IMR-90 (cell line): ENCODE results near the gene CEMP1.

Experiments
- BHLHE40 ChIP-seq: fragments of 150-350 bp; IDR thresholded peaks from 2 replicates; pipeline ENCODE4 v1.6.1; 2016; ENCODE audit warnings: mild to moderate bottlenecking, low read depth, low read length
- CHD1 ChIP-seq: IDR thresholded peaks from 2 replicates; pipeline ENCODE4 v1.6.1; 2012; ENCODE audit warnings: low read depth, low read length, improper control_type of control experiment
- FOS ChIP-seq: fragments of 150-350 bp; IDR thresholded peaks from 2 replicates; pipeline ENCODE4 v1.6.1; 2016; ENCODE audit warnings: low read depth, low read length
- RCOR1 ChIP-seq: IDR thresholded peaks from 2 replicates; pipeline ENCODE4 v1.6.1; 2012; ENCODE audit warnings: mild to moderate bottlenecking, low read length, improper control_type of control experiment; ENCODE audit not compliant: insufficient replicate concordance
- RFX5 ChIP-seq: IDR thresholded peaks from 2 replicates; pipeline ENCODE4 v1.8.0; 2012; ENCODE audit warnings: low read depth, mild to moderate bottlenecking, low read length, moderate library complexity
- SMC3 ChIP-seq: fragments of 150-350 bp; IDR thresholded peaks from 2 replicates; pipeline ENCODE4 v1.6.1; 2016; ENCODE audit warnings: low read depth, mild to moderate bottlenecking, antibody characterized with exemption, low read length, moderate library complexity
- TF ChIP-seq, protein P1 (sequence below): fragments of 150-350 bp; IDR thresholded peaks from 2 replicates; pipeline ENCODE4 v1.6.1; 2017; ENCODE audit warnings: mild to moderate bottlenecking, antibody characterized with exemption, low read length, low read depth
- TF ChIP-seq, protein P2 (sequence below): conservative IDR thresholded peaks from 2 replicates; pipeline ENCODE4 v1.5.1; 2012; ENCODE audit warnings: mild to moderate bottlenecking, low read depth, low read length, improper control_type of control experiment

DNA sequence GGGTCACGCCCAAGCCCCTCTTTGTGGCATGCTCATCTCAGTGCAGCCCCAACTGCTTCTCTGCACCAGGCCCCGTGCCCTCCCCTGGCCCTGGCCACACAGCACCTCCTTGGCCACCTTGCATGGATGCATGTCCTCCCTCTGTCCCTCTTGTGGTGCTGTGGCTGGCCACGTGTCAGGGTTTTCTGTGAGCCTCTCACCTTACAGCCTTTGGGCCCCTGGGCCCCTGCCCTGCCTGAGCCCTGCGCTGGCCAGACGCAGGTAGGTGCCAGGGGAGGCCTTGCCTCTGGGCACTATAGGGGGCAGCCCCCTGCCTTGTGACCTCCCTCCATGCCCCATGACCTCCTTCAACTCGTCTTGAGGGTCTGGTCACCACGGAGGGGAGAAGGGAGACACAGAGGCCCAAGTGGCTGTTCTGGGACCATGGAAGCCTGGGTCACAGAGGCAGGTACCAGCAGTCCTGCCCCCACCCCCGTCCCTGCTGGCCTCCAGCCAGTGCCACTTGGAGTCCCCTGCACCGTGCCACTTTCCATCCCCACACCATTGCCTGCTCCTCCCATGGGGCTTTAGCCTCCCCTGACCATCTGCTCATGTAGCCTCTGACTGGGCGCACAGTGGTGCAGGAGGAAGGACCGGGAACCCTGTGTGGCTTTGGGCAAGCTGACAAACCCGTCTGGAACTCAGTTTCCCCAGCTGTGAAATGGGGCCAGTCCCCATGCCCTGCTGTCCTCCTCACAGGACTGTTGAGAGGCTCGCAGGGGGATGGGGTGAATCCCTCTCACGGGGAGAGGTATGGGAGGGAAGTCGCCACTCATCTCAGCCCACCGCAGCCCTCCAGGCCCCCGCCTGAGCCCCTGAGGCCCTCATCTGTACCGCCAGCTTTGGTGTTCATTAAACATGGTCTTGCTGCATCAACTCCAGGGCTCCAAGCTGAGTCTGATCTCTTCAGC is 29.0 kb downstream of the CEMP1 start:
- TF ChIP-seq BHLHE40: no peak
- TF ChIP-seq, protein P1, sequence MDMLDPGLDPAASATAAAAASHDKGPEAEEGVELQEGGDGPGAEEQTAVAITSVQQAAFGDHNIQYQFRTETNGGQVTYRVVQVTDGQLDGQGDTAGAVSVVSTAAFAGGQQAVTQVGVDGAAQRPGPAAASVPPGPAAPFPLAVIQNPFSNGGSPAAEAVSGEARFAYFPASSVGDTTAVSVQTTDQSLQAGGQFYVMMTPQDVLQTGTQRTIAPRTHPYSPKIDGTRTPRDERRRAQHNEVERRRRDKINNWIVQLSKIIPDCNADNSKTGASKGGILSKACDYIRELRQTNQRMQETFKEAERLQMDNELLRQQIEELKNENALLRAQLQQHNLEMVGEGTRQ: no peak
- TF ChIP-seq CHD1: no peak
- TF ChIP-seq RFX5: no peak
- TF ChIP-seq FOS: no peak
- TF ChIP-seq, protein P2, sequence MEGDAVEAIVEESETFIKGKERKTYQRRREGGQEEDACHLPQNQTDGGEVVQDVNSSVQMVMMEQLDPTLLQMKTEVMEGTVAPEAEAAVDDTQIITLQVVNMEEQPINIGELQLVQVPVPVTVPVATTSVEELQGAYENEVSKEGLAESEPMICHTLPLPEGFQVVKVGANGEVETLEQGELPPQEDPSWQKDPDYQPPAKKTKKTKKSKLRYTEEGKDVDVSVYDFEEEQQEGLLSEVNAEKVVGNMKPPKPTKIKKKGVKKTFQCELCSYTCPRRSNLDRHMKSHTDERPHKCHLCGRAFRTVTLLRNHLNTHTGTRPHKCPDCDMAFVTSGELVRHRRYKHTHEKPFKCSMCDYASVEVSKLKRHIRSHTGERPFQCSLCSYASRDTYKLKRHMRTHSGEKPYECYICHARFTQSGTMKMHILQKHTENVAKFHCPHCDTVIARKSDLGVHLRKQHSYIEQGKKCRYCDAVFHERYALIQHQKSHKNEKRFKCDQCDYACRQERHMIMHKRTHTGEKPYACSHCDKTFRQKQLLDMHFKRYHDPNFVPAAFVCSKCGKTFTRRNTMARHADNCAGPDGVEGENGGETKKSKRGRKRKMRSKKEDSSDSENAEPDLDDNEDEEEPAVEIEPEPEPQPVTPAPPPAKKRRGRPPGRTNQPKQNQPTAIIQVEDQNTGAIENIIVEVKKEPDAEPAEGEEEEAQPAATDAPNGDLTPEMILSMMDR: no peak
- no peak for TF ChIP-seq RCOR1
- no peak for TF ChIP-seq SMC3
